ENCODE measurements around the gene SEMA6A. TPM values are rescaled to one million over a fixed set of nuclear protein-coding genes. Genes with fewer than 3 reads are reported as not detected.

SEMA6A gene
- total and polyA plus RNA-seq, 9 of the 15 experiments (the other 6 are each of a cell fraction or from before 2014, with no cell fraction given), result 0.04 to 0.42 (median 0.18) TPM; not detected in 5

DNA sequence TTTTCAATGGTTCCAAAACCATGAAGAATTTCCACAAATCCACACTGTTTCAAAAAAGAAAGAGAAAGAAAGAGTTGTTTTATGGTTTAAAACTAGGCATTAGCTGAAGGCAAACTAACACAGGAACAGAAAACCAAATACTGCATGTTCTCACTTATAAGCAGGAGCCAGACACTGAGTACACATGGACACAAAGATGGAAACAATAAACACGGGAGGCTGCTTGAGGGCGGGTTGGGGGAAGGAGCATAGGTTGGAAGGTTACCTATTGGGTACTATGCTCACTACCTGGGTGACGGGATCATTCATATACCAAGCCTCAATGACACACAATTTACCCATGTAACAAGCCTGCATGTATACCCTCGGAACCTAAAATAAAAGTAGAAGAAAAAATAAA lies 45.0 kb downstream of the SEMA6A start:
- Histone ChIP-seq H2AFZ (ENCODE audit: low read depth, low read length) (no peak overlapping the region), H3K36me3 (ENCODE audit: control insufficient read depth, insufficient read depth, low read length) (no peaks in the 10 kb centered on the region), H4K20me1 (replicated peaks; ENCODE audit: control insufficient read depth, insufficient read depth, low read length) (no peaks in the 10 kb centered on the region), H3K9ac (ENCODE audit: insufficient read depth in 1 of 2, low read depth in 2 of 2, low read length in 2 of 2) (no peak overlapping the region), H3K4me1 (replicated peaks in 1 of 2; ENCODE audit: control insufficient read depth in 2 of 2, insufficient read depth in 2 of 2, low read length in 2 of 2) (no peaks in the 10 kb centered on the region), H3K4me3 (no peak overlapping the region), H3K9me3 (replicated peaks; ENCODE audit: control insufficient read depth, insufficient read depth, low read depth, low read length) (no peaks in the 10 kb centered on the region), H3K79me2 (ENCODE audit: control insufficient read depth, insufficient read depth, low read length) (no peaks in the 10 kb centered on the region), H3K9me1 (ENCODE audit: control insufficient read depth, insufficient read depth, low read length) (no peaks in the 10 kb centered on the region), H3K27ac (ENCODE audit: extremely low read depth, low read depth, low read length) (no peak overlapping the region), H3K27me3 (ENCODE audit: control insufficient read depth in 2 of 2, insufficient read depth in 2 of 2, low read length in 2 of 2) (peaks cover 0 to 4% of the 10 kb centered on the region in 2 experiments; a peak in 1 of 5 replicates), H3K4me2 (ENCODE audit: insufficient read depth, low read length) (no peak overlapping the region)
- CTCF ChIA-PET (ENCODE audit: low intra/inter-chr PET ratio), result no interaction called here
- POLR2A ChIA-PET, result no interaction called here
- DNase-seq (ENCODE audit: extremely low read depth in 1 of 4, low spot score in 3 of 4) (no peak), FAIRE-seq (no peak), ATAC-seq (no peak)
- BruUV-seq (replicated peaks), result no TSS peak
- 0% methylated on average over 4 of the region's 4 CpGs for WGBS (ENCODE audit: insufficient coverage, low coverage, missing lambda C conversion rate)
- no peak for TF ChIP-seq PHTF2 (CRISPR knock-in tag; IDR thresholded peaks at IDR 0.05)
- no peak for TF ChIP-seq HMGN3 (IDR thresholded peaks at IDR 0.05; ENCODE audit: borderline replicate concordance, extremely low read depth, insufficient read length, low read depth, low read length)
- TF ChIP-seq, protein P1, sequence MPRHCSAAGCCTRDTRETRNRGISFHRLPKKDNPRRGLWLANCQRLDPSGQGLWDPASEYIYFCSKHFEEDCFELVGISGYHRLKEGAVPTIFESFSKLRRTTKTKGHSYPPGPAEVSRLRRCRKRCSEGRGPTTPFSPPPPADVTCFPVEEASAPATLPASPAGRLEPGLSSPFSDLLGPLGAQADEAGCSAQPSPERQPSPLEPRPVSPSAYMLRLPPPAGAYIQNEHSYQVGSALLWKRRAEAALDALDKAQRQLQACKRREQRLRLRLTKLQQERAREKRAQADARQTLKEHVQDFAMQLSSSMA (CRISPR knock-in tag; IDR thresholded peaks at IDR 0.05), result no peak
- no peak for TF ChIP-seq CEBPG (CRISPR knock-in tag; IDR thresholded peaks at IDR 0.05)
- no peak for TF ChIP-seq CEBPG (tag; conservative IDR thresholded peaks at IDR 0.05 in 1 of 2, IDR thresholded peaks at IDR 0.05 in 1 of 2)
- no peak for TF ChIP-seq TOE1 (IDR thresholded peaks at IDR 0.05; ENCODE audit: borderline replicate concordance)
- TF ChIP-seq TOE1 (CRISPR knock-in tag; IDR thresholded peaks at IDR 0.05; ENCODE audit: borderline replicate concordance, low read depth), result no peak
- no peak for TF ChIP-seq RNF2 (IDR thresholded peaks at IDR 0.05)
- TF ChIP-seq GABPA (tag; conservative IDR thresholded peaks at IDR 0.05; ENCODE audit: low read depth), result no peak
- TF ChIP-seq, protein P2, sequence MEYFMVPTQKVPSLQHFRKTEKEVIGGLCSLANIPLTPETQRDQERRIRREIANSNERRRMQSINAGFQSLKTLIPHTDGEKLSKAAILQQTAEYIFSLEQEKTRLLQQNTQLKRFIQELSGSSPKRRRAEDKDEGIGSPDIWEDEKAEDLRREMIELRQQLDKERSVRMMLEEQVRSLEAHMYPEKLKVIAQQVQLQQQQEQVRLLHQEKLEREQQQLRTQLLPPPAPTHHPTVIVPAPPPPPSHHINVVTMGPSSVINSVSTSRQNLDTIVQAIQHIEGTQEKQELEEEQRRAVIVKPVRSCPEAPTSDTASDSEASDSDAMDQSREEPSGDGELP (CRISPR knock-in tag; IDR thresholded peaks at IDR 0.05; ENCODE audit: borderline replicate concordance), result no peak
- TF ChIP-seq ZNF277 (CRISPR knock-in tag; IDR thresholded peaks at IDR 0.05; ENCODE audit: borderline replicate concordance), result no peak
- no peak for TF ChIP-seq RBM15 (IDR thresholded peaks at IDR 0.05; ENCODE audit: insufficient read depth, low read length)
- no peak for TF ChIP-seq MCM5 (IDR thresholded peaks at IDR 0.05; ENCODE audit: low read depth)
- intact Hi-C loops (cut with micrococcal nuclease) (no loop called here), in situ Hi-C loops (cut with MboI) (no loop called here)

Measured in K562 (cell line).